OCI-M1 (cell line): ENCODE data around the gene PRKCE.

Source experiments
- DNase-seq: peaks from one replicate; lab custom pipeline; 2025; lab: John Stamatoyannopoulos, UW

Gene PRKCE

DNA sequence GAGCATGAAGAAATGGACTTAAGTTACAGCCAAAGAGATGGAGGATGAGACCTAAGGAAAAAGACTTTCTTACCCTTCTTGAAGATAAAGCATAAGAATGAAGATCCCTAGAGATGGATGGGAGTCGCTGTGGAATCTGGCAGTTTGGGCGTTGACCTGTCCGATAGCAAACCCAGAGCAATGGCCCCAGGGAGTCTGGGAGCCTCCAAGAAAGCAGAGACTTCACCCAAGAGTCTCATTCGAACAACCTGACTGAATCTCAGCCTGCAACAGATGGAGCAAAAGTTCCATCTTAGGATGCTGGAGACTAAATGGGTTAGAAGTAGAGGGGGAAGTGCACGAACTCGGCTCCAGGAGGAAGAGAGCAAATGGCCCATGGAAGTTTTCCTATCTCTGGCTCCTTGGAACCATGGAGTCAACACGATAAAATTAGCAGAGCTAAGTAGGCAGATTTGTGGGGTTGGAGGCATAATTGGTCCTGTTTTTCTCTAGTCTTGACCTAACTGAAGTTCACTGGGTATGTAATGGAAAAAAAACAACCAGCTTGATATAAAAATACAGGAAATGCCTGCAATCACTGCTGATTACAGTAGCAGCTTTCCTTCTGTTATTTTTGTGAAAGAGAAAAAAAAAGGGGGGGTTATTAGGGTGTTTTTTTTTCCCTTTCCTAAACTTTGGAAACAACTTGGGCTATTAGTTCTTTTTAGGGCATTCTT, 467.3 kb downstream of the PRKCE start:
- DNase-seq = no peak

DNA sequence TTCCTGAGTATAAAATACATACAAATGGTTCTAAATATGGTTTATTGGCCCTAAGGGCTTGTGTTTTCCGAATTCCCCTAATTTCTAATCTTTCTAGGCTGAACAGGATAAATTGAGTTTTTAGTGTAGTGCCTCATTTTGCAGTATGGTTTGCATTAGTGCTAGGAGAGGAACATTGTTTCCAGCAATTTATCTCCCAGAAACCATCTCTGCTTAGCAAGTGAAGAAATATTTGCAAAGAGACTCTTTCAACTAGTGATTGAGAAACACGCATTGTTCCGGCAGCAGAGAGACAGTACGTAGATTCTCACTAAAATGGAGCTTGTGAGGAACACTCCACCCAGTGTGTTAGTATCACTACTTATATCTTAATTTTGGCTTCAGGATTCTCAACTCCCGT, 468.0 kb downstream of the PRKCE start:
- no peak for DNase-seq

GRCh38 chr2:46120792-46121555, 469.5 kb downstream of the PRKCE start:
- DNase-seq = no peak

DNA sequence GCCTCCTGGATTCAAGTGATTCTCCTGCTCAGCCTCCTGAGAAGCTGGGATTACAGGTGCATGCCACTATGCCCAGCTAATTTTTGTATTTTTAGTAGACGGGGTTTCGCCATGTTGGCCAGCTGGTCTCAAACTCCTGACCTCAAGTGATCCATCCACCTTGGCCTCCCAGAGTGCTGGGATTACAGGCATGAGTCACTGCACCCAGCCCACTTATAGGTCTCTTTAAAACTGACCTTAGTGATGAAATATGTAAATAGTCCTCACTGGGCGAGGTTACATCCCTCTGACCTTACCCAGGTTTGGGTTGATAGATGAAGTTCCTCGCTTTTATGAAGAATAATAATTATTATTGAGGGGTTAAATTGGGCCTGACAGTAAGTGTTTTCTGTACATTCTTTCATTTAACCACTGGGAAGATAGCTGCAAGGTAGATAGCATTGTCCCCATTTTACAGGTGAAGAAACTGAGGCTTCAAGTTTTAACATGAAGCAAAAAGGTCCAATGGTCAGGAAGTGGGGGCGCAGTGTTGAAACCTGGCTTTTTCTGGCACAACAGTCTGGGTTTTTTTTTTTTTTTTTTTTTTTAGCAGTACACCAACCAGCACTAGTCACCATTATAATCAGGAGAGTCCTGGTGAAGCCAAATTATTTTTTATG, 471.0 kb downstream of the PRKCE start:
- DNase-seq = no peak

DNA sequence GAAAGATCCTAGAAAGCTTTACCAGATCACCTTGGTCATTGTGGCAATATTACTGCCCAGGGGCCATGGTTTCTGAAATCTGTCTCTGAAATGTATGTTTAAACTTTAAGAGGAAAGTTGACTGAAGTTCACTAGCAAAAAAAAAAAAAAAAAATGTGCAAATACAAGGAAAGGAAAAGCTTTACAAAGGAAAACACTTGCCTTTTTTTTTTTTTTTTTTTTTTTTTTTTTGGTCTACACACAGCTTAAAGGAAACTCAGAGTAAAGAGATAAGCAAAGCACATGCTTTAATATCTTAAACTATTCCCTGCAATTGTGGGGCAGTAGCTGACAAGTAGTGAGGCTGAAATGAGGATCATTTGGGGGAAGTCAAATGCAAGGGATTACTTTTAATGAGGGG, 471.5 kb downstream of the PRKCE start:
- no peak for DNase-seq

DNA sequence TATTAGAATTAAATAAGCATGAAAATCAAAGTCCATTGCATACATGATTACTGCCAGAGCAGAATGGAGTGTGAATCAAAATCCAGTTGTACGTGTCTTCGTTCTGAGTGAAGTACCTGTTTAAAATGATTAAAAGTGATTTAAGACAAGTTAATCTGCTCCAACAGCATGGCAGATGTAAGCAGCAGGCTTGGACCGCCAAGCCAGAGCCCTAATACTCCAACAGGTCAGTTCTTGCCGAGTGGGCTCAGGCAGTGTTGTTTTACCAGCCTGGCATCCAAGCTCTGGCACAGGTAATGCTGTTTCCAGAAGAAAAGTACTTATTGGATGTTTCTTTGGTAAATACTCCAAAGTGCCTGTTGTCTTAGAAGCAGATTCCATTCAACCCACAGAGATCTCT, 474.3 kb downstream of the PRKCE start:
- no peak for DNase-seq

GRCh38 chr2:46126571-46126970, 475.1 kb downstream of the PRKCE start:
- no peak for DNase-seq

DNA sequence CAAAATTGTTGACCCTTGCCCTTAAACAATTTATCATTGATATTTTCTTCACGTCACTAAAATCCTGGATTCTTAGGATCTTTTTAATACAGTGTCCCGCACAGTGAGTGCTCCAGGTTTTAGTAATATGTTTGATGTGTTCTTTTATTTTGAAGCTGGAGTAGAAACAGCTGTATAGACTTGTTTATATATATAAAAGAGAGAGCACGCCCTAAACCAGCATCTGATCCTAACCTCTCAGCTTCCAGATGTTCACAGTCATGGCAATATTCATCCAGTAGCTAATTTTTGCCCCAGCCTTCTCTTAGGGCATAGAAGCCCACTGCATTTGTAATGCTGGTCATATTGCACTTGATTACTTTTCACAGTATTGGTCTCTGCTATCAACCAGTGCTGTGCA, 475.7 kb downstream of the PRKCE start:
- no peak for DNase-seq

- no peak for DNase-seq
Measured at GRCh38 chr2:46130511-46130910, 479.0 kb downstream of the PRKCE start.

DNA sequence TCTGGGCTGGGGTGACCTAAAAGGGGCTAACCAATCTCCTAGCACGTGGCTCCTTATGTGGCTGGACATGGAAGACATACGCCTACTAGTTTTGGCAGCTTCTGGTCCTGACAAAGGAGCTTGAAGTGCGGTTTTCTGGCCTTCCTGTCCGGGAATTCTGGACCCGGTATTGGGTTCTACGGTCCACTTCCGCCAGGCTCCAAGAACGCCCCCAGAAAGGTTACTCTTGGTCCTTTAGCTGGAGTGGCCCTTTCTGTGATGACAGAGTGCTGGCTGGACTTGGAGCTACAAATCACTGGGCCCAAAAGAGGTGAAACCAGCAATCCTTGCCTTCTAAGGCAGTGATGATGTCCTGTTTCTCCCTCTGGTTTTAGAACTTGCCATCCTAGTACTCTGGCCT, 481.5 kb downstream of the PRKCE start:
- DNase-seq = no peak

DNA sequence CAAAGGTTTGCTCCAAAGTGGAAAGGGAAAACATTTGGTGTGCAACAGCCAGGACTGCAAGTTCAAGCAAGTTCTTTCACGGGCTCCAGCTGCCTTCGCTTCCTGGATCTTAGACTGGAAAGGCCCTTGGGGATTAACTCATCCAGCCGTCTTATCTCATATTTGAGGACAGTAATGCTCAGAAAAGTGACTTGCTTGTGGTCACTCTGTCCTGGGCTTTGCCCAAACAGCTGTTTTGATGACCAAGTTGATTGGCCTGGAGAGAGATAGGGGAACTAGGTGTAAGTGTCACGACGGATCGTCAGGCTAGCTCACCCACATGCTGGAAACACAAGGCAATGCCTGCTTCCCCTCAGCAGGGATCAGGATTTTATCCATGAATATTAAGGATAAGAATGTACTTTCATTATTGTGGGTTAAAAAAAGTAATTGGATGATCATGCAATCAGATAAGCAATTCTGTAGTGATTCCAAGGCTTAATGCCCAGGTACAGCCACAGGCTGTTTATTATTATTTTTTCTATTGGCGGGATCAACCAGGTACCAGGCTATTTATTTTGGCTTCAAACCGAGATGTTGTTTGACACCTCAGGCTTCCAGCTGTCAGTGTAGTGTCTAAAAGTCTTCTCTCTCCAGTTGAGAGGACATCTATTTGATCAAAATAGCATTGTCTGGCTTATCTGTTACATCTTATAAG, 483.2 kb downstream of the PRKCE start:
- DNase-seq = peak; percentile 45

DNA sequence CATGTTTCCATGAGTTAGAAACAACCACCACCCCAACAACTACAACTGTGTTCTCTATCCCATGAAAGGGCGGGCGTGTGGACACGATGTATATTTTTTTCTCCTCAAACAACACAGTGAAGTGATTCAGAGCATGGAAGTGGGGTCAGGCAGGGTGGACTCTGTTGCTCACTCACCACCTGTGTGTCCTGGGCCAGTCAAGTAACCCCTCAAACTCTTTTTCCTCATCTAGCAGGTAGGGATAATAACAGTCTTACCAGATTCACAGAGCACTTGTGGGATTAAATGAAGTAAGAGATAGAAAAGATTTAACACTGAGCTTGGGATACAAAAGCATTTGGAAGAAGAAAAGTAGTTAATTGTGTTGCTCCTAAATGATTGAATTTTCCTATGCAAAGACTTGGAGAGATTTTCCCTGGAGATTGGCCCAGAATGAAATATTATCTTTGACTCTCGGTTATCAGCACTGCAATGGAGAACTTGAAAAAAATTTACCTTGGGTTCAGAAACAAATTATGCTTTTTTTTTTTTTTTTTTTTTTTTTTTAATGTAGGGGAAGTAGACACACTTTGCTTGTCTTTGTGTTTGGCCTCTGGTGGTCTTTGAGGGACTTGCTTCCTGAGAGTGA, 483.9 kb downstream of the PRKCE start:
- no peak for DNase-seq

DNA sequence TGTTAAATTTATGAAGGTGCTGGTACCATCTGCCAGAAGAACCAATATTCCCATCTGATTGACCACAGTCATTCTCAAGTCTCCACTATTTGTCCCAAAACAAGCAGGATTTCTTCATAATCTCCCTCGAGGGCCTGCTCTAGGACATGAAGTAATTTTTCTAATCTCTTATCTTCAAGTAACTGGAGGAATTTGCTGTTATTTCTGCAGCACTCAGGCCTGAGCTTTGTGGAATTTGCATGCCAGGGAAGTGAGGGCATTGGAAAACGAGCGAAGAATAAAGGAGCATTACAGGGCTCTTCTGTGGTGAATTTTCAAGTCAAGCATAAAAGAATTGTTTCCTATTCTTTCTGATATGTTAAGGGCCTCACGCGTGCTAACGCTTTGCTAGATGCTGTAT, 484.5 kb downstream of the PRKCE start:
- no peak for DNase-seq

DNA sequence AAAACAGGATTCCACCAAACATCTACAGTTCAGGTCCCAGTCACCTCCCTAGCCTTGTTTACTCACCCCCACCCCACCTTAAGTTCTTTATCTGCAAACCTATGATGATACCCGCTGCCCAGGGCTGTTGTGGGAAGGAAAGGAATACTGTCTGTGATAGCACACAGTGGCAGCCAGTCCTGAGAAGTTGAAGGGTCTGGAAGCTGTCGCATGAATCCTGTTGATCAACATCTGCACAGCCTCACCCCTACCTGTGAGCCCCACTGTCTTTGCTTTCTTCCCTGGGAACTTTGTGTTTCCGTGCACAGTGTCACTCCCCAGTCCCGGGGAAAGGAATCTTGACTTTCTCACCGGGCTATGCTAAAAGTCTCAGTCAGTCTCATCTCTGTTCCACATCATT, 485.0 kb downstream of the PRKCE start:
- DNase-seq = no peak

GRCh38 chr2:46136953-46137352, 485.5 kb downstream of the PRKCE start:
- no peak for DNase-seq

GRCh38 chr2:46142546-46143428, 491.3 kb downstream of the PRKCE start:
- no peak for DNase-seq

- no peak for DNase-seq
Measured at GRCh38 chr2:46143429-46144132, 492.1 kb downstream of the PRKCE start.

- DNase-seq = no peak
Measured at GRCh38 chr2:46144133-46144800, 492.8 kb downstream of the PRKCE start.

DNA sequence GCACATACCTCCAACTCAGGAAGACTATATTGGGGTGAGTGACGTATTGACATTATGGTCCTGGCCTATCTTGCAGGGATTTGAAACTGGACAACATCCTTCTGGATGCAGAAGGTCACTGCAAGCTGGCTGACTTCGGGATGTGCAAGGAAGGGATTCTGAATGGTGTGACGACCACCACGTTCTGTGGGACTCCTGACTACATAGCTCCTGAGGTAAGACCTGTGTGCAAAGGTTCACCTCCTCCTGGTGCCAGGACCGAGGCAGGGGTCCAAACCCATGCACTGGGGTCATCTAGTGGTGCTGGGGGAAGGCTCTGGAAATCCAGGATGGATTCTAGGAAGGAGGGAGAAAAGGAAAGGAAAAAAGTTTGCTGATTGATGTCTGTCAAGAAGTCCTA, 493.5 kb downstream of the PRKCE start:
- no peak for DNase-seq

- DNase-seq = no peak
Measured at GRCh38 chr2:46145840-46146239, 494.4 kb downstream of the PRKCE start.
